Renal cortex interstitium (tissue), 11 donors: ENCODE measurements around the gene TNFRSF12A. TPM values are rescaled to one million over a fixed set of nuclear protein-coding genes. Genes with fewer than 3 reads are reported as not detected.
A peak's percentile ranks its signal among the peaks of the same experiment; 100 is the strongest.

Experiments used
- DNase-seq, 11 donors: peaks; one replicate each; pipeline ENCODE4 v3.0.0-alpha.2; 2013; ENCODE audit warnings: low read depth in 9 of 11, low spot score in 4 of 11; ENCODE audit errors: extremely low read depth in 1 of 11
- polyA plus RNA-seq, 3 donors: library from polyadenylated mRNA; unstranded; fragments of 120-200 nt; gene quantifications; one replicate each; pipeline ENCODE4 v1.2.1, GENCODE V29; 2013; ENCODE audit not compliant: insufficient read length in 3 of 3

The TNFRSF12A gene
- polyA plus RNA-seq, 3 donors = 6.7 to 17.6 (median 12.9) TPM

GRCh38 chr16:2981177-2981898 is 38.8 kb upstream of the TNFRSF12A start:
- no peak for DNase-seq

GRCh38 chr16:2981899-2982250 is 38.3 kb upstream of the TNFRSF12A start:
- no peak for DNase-seq

- no peak for DNase-seq
Observed at GRCh38 chr16:2982402-2982801, 37.8 kb upstream of the TNFRSF12A start.

GRCh38 chr16:2983706-2984136 is 36.4 kb upstream of the TNFRSF12A start:
- DNase-seq = peak in 4 of 11 donors; percentile 62 to 75 (median 71)

GRCh38 chr16:2985462-2985861 is 34.7 kb upstream of the TNFRSF12A start:
- DNase-seq = no peak

- DNase-seq = no peak
Observed at GRCh38 chr16:2985893-2986355, 34.2 kb upstream of the TNFRSF12A start.

- no peak for DNase-seq
Observed at GRCh38 chr16:2986623-2987188, 33.5 kb upstream of the TNFRSF12A start.

- DNase-seq = no peak
Observed at GRCh38 chr16:2987286-2987685, 32.9 kb upstream of the TNFRSF12A start.

GRCh38 chr16:2987833-2988232 is 32.3 kb upstream of the TNFRSF12A start:
- no peak for DNase-seq

- no peak for DNase-seq
Observed at GRCh38 chr16:2988590-2989099, 31.5 kb upstream of the TNFRSF12A start.

- DNase-seq = no peak
Observed at GRCh38 chr16:2990891-2991290, 29.3 kb upstream of the TNFRSF12A start.

GRCh38 chr16:2991566-2992261 is 28.5 kb upstream of the TNFRSF12A start:
- DNase-seq = no peak

GRCh38 chr16:2992383-2993081 is 27.6 kb upstream of the TNFRSF12A start:
- no peak for DNase-seq

- DNase-seq = no peak
Observed at GRCh38 chr16:2996298-2996697, 23.9 kb upstream of the TNFRSF12A start.

GRCh38 chr16:2999929-3000328 is 20.2 kb upstream of the TNFRSF12A start:
- DNase-seq = no peak

GRCh38 chr16:3000540-3000939 is 19.6 kb upstream of the TNFRSF12A start:
- DNase-seq = no peak

- DNase-seq = no peak
Observed at GRCh38 chr16:3001316-3001715, 18.9 kb upstream of the TNFRSF12A start.

GRCh38 chr16:3003582-3004270 is 16.4 kb upstream of the TNFRSF12A start:
- DNase-seq = peak in 10 of 11 donors; percentile 91 to 96 (median 94)

GRCh38 chr16:3004319-3004718 is 15.8 kb upstream of the TNFRSF12A start:
- no peak for DNase-seq
